HG03108 (cell line): ENCODE data around the gene CACNB1.
"Not testable (repeated sequence)": the region's sequence is repeated elsewhere in the genome, so short reads cannot be mapped to it uniquely, and the experiment has no call there.

Experiments used
- ATAC-seq: cut with Tn5 transposase; IDR thresholded peaks from one replicate; pipeline ENCODE4 v1.9.1; 2021; ENCODE audit warnings: moderate library complexity; ENCODE audit not compliant: unreplicated experiment

Gene CACNB1

DNA sequence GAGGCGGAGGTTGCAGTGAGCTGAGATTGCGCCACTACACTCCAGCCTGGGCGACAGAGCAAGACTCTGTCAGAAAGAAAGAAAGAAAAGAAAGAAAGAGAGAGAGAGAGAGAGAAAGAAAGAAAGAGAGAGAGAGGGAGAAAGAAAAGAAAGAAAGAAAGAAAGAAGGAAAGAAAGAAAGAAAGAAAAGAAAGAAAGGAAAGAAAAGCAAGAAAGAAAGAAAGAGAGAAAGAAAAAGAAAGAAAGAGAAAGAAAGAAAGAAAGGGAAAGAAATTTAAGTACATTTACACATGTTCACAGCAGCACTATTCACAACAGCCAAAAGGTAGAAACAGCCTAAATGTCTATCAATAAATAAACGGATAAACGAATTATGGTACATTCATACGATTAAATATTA lies 67.9 kb downstream of the CACNB1 start:
- ATAC-seq, result not testable (repeated sequence)

DNA sequence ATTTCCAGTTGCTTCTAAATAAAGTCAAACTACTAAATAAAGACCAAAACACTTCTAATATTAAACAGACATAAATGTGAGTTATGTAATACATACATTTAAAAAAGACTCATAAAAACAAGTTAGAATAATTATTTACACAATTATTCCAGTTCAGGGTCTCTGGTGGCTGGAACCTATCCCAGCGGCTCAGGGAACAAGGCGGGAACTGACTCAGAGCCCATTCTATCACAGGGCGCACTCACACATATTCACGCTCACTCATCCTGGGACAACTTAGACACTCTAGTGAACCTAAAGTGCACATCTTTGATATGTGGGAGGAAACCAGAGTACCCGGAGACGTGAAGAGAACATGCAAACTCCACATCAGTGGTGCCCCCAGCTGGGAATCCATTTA lies 71.0 kb downstream of the CACNB1 start:
- ATAC-seq, result no peak

DNA sequence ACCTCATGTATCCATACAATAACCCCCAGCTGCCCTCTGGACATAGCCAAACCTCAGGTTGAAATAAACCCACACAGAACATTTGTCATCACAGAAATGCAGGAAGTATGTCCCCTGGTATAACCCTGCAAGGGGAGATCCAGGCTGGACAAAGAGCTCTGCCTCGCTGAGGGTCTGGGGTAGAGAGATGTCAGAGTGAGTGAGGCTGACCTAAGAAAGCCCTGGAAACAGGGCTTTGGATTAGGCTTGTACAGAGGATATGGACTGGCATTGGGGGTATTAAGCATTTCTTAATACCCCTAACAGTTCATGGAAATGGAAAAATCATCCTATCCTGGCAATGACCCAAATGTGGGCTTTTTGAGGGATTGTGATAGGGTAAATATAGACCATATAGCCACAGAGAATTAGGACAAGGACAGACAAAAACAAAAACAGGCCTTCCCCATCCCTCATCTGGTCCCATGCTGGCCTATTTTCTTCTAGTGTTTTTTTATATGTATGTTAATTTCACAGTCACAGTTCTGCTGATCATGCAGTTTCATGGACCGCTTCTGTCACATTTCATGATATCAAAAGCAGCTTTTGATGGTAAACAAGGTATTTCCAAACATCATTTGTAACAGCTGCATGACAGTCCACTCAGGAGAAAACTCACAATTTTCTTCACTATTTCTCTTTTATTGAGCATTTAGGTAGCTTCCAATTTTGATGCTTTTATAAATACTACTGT lies 72.2 kb downstream of the CACNB1 start:
- ATAC-seq, result no peak

DNA sequence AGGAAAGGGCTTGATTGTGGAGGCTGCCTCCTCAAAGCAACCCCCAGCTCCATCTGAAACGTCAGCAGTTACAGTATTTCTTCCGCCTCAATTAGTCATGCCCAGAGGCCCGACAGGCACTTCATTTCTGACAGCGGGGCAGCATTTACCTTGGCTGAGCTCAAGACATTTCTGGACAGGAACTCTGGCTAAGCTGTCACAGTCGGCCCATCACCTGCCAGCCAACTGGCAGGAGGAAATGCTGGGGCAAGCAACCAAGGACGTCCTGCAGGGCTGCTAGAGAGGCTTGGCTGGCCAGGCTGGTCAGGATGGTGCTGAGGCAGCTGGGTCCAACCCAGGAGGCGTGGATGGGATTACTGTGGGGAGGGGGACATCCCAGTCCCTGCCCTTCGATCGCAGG lies 73.8 kb downstream of the CACNB1 start:
- no peak for ATAC-seq
